Measurements from ENCODE around the gene RANBP2. TPM values are rescaled to one million over a fixed set of nuclear protein-coding genes. Genes with fewer than 3 reads are reported as not detected.
A peak's percentile ranks its signal among the peaks of the same experiment; 100 is the strongest.

The RANBP2 gene
- total RNA-seq, 1 donor from 2014 or later, result 91.7 TPM

DNA sequence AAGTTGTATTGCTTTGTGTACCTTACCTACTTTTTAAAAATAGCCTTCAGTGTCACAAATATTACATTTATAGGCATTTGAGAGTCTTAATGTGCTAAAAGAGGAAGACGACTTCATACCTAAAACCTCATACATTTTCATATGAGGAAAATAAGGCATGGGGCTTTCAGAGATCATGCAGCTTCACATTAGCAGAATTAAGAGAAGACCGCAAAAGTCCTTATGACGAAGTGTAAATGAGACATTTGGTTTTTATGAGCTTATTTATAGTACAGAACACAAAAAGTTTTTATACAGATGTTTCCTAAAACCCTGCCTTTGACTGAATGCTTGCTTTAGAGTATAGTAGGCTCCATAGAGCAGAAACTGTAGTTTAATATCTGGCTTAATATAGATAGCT, 57.2 kb downstream of the RANBP2 start:
- DNase-seq (ENCODE audit: low spot score), result no peak

DNA sequence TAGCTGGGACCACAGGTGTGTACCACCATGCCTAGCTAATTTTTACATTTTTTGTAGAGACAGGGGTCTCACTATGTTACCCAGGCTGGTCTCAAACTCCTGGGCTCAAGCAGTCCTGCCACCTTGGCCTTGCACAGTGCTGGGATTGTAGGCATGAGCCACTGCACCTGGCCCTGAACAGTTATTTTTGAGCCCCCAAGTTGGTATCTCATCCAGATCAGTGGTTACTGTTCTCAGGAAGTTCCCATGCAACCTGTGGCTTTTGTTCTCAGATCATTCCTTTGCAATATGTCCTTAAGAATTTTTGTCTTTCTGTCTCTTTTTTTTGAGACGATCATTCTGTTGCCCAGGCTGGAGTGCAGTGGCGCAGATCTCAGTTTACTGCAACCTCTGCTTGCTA, 59.6 kb downstream of the RANBP2 start:
- no peak for DNase-seq (ENCODE audit: low spot score)

DNA sequence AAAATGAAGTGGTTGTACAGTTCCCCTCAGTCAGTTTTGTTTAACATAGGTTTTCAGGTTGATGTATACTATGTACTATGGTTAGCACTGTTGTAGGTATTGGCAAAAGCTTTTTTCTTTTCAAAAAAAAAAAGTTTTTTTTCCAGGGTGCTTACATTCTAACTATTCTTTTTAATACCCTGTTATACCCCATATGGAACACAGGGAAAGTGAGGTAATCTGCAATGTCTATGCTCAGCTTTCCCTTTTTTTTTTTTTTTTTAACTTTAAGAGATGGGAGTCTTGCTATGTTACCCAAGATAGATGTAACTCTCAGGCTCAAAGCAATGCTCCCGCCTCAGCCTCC, 66.7 kb downstream of the RANBP2 start:
- no peak for DNase-seq (ENCODE audit: low spot score)

DNA sequence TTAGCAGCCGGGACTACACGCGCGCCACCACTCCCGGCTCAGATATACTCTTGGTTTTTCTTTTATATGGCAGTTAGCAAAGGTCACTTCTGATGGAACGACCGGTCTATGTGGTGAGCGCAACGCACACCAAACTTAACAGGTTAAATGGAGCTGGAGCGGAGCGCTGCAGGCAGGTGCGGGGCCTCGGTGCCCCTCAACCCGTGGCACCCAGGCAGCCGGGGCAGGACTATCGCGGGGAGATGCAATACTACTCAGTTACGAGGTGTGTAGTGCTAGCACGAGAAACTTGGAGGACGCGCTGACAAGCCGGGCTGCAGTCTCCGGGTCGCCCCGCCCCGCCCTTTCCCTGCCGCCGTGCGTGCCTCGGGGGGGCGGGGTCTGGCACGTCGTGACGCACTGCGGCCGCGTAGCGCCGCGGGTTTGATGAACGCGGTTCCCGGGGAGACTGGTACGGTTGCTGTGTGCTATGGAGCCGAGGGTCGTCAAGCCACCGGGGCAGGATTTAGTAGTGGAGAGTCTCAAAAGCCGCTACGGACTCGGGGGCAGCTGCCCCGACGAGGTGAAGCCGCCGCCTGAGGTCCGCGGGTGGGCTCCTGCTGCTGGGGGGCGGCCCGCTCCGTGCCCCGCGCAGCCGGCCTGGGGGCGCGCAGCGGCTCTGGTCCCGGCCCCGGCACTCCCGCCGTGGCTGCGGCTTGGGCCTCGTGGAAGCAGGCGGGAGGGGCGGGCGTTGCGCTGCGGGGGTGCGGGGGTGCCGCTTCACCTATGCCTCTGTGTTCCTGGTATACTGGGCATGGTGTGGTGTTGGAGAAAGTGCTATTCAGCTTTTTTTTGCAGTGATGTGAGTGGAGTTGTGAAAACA, 67.3 kb downstream of the RANBP2 start, which contains the start of gene CCDC138:
Gene CCDC138 (plus strand): TSS at position 418 of the 862 bp plus-strand sequence. CDS start 52 bp downstream, at position 470.
- peak; percentile 90 for DNase-seq (ENCODE audit: low spot score)

DNA sequence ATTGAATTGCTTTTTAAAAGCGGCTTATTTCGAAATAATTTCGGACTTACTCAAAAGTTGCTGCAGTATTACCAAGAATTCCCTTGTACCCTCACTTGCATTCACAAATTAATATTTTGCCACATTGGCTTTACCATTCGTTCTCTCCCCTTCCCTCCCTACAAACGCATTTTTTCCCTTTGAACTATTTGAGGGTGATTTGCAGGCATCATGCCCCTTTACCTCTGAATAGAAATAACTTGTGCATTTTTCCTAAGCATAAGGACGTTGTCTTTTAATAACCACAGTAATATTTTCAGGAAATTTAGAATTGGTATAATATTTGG, 67.9 kb downstream of the RANBP2 start:
- DNase-seq (ENCODE audit: low spot score), result no peak

DNA sequence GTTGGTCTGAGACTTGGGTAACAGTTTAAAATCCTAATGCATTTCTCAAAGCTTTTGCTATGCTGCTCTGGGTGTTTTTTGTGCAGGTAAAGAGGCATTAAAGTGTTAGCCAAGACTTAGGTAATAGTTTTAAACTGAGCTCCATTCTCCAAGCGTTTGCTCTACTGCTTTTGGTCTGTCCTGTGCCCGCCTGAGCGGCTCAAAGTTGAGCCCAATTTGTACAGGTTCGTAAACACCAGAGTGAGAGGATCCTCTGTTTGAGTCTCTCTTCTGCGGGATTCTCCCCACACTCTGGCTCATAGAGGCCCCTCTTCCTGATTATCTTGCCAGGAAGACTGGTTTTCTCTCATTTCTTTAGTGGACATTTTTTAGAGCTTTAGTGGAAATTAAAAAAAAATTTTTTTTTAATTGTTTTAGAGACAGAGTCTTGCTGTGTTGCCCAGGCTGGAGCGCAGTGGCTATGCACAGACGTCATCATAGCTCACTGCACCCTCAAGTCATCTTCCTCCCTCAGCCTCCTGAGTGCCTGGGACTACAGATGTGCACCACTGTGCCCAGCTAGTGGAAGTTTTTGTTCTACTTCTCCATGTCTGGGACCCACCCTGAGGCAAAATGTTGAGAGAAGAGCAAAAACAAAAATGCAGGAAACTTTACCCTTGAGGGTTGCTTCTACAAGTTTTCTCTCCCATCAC, 83.9 kb downstream of the RANBP2 start:
- no peak for DNase-seq (ENCODE audit: low spot score)

DNA sequence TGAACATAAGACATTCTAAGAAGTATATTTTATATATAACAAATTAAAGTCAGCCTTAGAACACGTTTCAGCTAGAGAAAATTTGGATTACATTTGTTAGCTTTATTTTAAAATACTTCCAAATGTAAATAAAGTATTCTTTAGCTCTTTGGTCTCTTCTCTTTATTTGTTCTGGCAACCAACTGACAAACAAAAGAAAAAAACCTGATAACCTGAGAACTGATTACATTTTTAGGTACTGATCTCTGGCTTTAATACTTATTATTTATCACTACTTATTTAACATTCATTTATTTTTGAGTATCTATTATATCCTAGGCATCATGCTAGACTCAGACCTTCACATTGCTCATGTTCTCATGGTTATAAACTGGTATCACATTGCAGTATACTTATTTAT, 85.8 kb downstream of the RANBP2 start:
- DNase-seq (ENCODE audit: low spot score), result no peak

DNA sequence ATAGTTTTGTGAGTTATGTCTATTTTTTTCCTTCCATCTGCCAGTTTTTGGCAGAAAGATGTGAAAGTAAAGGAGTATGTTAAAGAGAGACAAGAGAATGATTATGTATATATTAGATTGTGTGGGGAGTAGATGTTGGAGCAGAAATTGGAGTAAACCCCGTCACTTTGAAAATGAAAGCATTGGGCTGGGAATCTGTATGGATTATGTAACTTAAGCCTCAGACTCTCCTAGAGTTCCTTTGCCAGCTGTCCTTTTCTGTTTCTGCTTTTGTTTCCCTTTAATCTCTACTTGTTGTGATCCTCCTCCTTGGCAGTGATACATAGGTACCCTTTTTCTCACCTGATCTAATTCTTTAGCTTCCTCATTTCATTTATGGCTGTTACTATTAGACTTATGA, 86.5 kb downstream of the RANBP2 start:
- DNase-seq (ENCODE audit: low spot score), result peak; percentile 46

DNA sequence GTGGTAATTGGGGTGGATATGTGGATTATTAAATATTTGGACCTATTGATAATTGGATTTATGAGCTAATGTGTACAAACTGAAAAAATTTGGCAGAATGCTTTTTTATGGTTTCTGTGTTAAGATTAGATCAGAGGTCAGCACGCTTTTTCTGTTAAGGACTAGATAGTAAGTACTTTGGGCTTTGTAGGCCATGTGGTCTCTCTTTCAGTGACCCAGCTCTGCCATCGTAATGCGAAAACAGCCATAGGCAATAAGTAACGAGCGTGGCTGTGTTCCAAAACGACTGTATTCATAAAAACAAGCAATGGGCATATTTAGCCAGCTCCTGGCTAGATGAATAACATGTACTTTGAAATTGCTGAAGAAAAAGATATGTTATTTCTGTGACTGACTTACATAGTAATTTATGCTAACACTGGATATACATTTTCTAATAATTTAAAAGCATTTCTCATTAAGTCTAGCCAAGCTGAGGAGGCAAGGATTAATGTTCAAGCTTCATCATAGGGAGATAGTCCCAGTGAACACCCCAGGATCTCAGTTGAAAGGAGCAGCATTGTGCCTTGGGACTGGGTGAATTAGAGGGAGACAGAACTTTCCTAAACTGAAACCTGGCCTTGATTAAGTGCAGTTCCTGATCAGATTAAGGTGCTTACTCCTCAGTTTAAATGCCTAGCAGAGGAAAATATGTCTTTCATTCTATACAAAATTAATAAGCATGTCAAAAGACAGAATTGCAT, 87.3 kb downstream of the RANBP2 start:
- peak; percentile 60 for DNase-seq (ENCODE audit: low spot score)

DNA sequence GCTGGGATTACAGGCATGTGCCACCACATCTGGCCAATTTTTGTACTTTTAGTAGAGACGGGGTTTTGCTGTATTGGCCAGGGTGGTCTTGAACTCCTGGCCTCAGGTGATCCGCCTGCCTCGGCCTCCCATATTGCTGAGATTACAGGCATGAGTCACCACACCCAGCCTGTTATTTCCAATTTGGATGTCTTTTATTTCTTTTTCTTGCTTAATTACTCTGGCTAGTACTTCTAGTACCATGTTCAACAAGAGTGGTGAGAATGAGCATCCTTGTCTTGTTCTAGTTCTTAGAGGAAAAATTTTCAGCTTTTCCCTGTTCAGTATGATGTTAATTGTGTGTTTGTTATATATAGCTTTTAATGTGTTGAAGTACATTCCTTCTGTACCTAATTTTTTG, 90.7 kb downstream of the RANBP2 start:
- DNase-seq (ENCODE audit: low spot score), result no peak

DNA sequence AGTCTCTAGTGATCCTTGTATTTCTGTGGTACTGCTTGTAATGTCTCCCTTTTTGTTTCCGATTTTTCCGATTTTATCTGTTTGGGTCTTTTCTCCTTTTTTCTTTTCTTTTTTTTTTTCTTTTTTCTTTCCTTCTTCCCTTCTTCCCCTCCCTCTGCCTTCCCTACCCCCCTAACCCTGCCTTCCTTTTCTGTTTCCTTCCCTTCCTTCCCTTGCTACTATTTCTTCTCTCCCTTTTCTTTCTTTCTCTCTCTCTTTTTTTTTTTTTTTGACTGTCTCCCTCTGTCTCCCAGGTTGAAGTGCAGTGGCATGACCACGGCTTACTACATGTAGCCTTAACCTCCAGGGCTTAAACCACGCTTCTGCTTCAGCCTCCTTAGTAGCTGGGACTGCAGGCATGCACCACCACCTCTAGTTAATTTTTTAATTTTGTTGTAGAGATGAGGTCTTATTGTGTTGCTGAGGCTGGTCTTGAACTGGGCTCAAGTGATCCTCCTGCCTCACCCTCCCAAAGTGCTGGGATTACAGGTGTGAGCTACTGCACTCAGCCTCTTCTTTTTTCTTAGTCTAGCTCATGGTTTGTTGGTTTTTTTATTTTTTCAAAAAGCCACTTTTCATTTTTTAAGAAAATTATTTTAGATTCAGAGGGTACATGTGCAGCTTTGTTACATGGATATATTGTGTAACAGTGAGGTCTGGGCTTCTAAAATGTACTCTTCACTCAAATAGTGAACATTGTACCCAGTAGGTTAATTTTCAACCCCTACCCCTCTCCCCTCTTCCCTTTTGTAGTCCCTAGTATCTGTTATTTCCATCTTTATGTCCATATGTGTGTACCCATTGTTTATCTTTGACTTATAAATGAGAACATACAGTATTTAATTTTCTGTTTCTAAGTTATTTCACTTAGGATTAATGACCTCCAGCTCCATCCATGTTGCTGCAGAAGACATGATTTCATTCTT, 92.0 kb downstream of the RANBP2 start:
- DNase-seq (ENCODE audit: low spot score), result no peak

DNA sequence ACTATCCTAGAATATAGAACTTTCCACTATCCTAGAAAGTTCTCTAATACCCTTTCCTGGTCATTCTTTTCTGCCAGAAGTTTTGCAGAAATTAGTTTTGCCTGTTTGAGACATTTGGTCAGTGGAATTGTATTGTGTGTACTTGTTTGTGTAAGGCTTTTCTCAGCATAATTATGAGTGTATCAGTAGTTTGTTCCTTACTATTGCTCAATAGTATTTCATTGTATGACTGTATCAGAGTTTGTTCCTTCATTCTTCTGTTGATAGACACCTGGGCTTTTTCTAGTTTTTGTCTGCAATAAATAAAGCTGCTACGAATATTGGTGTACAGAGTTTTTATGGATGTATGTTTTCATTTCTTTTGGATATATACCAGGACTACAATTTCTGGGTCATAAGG, 94.5 kb downstream of the RANBP2 start:
- no peak for DNase-seq (ENCODE audit: low spot score)

DNA sequence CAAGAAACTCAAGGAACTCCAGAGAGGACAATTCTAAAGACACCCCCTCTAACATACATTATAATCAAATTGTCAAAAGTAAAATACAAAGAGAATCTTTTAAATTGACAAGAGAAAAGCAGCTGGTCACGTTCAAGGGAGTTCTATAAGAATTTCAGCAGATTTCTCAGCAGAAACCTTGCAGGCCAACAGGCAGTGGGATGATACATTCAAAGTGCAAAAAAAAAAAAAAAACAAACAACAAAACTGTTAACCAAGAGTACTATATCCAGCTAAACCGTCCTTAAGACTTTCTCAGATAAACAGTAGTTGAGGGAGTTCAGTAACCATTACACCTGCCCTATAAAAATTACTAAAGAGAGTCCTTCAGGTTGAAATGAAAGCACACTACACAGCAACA, 101.2 kb downstream of the RANBP2 start:
- no peak for DNase-seq (ENCODE audit: low spot score)

DNA sequence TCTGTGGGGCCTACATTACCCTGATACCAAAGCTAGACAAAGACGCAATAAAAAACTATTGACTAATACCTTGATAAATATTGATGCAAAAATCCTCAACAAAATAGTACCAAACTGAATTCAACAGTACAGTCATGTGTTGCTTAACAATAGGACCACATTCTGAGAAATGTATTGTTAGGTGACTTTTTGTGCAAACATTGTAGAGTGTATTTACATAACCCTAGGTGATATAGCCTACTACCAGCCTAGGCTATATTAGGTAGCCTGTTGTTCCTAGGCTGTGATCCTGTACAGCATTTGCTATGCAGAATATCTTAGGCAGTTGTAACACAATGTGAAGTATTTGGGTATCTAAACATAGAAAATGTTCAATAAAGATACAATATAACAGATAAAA, 104.0 kb downstream of the RANBP2 start:
- no peak for DNase-seq (ENCODE audit: low spot score)

DNA sequence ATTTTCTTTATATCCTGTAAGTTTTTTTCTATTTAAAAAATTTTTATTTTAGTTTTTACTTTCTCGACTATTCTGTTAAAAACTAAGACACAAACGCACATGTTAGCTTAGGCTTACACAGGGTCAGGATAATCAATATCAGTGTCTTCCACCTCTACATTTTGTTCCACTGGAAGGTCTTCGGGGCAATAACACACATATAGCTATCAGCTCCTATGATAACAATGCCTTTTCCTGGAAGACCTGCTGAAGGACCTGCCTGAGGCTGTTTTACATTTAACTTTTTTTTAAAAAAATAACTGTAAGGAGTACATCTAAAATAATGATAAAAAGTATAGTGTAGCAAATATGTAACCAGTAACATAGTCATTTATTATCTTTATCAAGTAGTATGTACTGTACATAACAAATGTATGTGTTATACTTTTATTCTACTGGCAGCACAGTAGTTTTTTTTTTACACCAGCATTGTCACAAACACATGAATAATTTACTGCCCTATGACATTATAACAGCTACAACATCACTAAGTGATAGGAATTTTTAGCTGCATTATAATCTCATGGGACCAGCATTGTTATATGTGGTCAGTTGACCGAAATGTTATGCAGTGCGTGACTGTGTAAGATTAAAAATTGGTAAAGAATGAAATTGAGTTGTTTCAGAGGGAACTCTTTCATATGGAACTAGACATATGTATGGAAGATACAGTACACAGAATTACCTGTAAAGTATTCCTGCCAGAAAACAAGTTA, 105.2 kb downstream of the RANBP2 start:
- no peak for DNase-seq (ENCODE audit: low spot score)

DNA sequence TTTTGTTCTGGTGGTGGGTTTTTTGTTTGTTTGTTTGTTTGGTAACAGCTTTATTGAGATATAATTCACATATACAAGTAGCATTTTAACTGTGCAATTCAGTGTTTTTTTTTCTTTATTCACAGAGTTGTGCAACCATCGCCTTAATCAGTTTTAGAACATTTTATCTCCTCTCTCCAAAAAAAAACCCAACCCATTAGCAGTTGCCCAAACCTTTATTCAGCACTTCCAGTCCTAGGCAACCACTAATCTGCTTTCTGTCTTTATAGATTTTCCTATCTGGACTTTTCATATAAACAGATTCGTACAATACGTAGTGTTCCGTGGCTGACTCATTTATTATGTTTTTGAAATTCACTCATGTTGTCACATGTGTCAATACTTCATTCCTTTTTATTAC, 106.0 kb downstream of the RANBP2 start:
- DNase-seq (ENCODE audit: low spot score), result peak; percentile 20

DNA sequence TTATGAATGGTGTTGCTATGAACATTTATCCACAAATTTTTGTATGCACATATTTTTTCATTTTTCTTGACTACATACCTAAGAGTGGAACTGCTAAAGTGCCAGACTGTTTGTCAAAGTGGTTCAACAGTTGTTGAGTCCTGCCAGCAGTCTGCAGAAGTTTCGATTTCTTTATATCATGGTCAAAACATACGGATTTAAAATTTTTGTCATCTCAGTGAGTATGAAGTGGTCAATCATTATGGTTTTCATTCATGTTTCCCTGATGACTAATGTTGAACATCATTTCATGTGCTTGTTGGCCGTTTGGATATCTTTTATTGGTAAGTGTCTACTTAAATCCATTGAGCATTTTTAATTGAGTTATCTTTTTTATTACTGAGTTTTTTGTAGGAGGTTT, 106.5 kb downstream of the RANBP2 start:
- no peak for DNase-seq (ENCODE audit: low spot score)

DNA sequence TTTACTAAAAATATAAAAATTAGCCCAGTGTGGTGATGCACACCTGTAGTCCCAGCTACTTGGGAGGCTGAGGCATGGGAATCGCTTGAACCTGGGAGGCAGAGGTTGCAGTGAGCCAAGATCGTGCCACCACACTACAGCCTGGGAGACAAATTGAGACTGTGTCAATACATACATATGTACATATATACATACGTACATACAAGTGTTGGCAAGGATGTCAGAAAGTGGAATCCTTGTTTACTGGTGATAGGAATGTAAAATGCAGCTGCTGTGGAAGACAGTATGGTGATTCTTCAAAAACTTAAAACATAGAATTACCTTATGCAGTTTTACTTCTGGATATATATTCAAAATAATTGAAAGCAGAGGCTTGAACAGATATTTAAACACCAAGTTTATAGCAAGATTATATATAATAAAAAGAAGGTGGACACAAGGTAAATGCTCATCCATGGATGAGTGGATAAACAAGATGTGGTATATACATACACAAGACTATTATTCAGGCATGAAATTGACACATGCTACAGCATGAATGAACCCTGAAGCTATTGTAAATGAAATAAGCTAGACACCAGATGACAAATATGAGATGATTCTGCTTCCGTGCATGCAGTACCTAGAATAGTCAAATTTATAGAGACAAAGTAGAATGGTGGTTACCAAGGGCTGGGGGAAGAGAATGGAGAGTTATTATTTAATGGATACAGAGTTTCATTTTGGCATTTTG, 110.5 kb downstream of the RANBP2 start:
- no peak for DNase-seq (ENCODE audit: low spot score)

DNA sequence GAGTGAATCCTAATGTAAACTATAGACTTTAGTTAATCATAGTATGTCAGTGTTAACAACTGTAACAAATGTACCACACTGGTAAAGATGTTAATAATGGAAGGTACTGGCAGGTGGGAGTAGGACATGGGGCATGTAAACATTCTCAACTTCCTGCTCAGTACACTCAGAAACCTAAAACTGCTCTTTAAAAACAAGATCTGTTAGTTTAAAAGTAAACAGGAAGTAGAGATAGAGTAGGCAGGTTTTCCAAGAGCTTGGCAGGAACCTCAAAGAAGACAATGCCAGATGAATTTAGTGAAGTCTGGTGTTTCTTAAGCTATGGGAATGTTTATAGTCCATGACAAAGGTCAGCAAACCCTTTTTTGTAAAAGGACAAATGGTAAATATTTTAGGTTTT, 113.9 kb downstream of the RANBP2 start:
- no peak for DNase-seq (ENCODE audit: low spot score)

DNA sequence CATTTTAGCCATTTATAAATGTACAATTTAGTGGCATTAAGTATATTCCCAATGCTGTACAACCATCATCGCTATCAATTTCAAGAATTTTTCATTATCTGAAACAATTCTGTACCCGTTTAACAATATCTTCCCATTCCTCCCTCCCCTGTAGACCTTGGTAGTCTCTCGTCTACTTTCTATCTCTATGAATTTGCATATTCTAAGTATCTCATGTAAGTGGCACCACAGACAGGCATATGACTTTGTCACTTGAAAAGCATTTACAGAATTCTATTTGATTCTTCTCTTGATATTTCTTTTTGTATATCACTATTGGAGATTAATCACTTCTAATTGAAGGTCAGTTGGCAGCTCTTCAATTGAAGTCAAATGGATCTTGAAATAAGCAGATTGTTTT, 115.3 kb downstream of the RANBP2 start:
- DNase-seq (ENCODE audit: low spot score), result no peak
